Bronchial epithelial cell (primary cell): ENCODE measurements around the gene NFX1. TPM values are rescaled to one million over a fixed set of nuclear protein-coding genes. Genes with fewer than 3 reads are reported as not detected.
A peak's percentile ranks its signal among the peaks of the same experiment; 100 is the strongest.

Experiments used
- DNase-seq: peaks from one replicate; pipeline ENCODE4 v3.0.0-alpha.2; 2010; ENCODE audit warnings: low read depth
- FAIRE-seq: peaks from 2 replicates; lab custom pipeline; 2011; peaks lifted over from hg19 to GRCh38; lab: Jason Lieb, UNC
- H3K27me3 ChIP-seq: 2 replicates; pipeline ENCODE4 v1.5.1; 2011; ENCODE audit warnings: low read length; ENCODE audit not compliant: control insufficient read depth, insufficient read depth
- H3K36me3 ChIP-seq: 2 replicates; pipeline ENCODE4 v1.5.1; 2011; ENCODE audit warnings: low read length; ENCODE audit not compliant: control insufficient read depth, insufficient read depth
- H3K4me3 ChIP-seq: 2 replicates; pipeline ENCODE4 v1.5.1; 2011; ENCODE audit warnings: mild to moderate bottlenecking, low read depth, low read length, control low read depth
- total RNA-seq: library from RNA; depleted of rRNA; stranded (reverse); fragments of >200 nt; gene quantifications from 2 replicates; pipeline ENCODE4 v1.2.1, GENCODE V29; 2014
- TF ChIP-seq, protein P1 (sequence below): IDR thresholded peaks from 2 replicates; pipeline ENCODE4 v1.5.1; 2011; ENCODE audit warnings: mild to moderate bottlenecking, moderate library complexity, low read length, control low read depth, inconsistent platforms; ENCODE audit not compliant: insufficient read depth, severe bottlenecking

NFX1 gene
- total RNA-seq, 1 donor from 2014 or later: 19.2 TPM

DNA sequence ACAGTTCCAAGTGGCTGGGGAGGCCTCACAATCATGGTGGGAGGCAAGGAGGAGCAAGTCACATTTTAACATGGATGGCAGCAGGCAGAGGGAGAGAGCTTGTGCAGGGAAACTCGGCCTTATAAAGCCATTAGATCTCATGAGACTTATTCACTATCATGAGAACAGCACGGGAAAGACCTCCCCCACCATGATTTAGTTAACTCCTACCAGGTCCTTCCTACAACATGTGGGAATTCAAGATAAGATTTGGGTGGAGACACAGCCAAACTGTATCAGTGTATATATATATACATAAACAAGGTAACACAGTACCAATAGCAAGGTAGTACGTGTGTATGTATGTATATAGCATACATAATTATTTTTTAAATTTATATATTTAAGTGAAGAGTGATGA is 50.9 kb downstream of the NFX1 start:
- Histone ChIP-seq H3K27me3 (no peaks in the 10 kb centered on the region), H3K36me3 (peaks cover 20% of the 10 kb centered on the region), H3K4me3 (no peak overlapping the region)
- TF ChIP-seq, protein P1, sequence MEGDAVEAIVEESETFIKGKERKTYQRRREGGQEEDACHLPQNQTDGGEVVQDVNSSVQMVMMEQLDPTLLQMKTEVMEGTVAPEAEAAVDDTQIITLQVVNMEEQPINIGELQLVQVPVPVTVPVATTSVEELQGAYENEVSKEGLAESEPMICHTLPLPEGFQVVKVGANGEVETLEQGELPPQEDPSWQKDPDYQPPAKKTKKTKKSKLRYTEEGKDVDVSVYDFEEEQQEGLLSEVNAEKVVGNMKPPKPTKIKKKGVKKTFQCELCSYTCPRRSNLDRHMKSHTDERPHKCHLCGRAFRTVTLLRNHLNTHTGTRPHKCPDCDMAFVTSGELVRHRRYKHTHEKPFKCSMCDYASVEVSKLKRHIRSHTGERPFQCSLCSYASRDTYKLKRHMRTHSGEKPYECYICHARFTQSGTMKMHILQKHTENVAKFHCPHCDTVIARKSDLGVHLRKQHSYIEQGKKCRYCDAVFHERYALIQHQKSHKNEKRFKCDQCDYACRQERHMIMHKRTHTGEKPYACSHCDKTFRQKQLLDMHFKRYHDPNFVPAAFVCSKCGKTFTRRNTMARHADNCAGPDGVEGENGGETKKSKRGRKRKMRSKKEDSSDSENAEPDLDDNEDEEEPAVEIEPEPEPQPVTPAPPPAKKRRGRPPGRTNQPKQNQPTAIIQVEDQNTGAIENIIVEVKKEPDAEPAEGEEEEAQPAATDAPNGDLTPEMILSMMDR: no peak
- FAIRE-seq (no peak), DNase-seq (no peak)

DNA sequence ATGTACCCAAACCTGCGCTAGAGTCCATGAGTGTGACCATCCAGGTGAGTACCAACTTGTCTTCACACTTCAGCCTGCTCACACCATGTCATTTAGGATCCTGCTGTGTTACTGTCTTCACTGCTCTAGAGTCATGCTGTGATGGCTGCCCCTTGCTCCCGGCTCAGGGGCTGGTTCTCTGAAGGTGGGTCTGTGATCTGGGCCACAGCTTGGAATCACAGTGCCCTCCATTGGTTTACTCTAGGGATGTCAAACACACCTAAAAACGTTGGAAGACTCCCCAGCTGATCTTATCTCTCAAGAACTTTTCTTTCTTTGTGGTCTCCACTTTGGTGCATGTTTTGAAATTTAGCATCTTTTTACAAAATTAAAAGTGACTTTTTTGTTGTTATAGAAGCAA is 53.8 kb downstream of the NFX1 start:
- Histone ChIP-seq H3K4me3 (no peak overlapping the region), H3K36me3 (peaks cover 20% of the 10 kb centered on the region), H3K27me3 (no peaks in the 10 kb centered on the region)
- FAIRE-seq: no peak
- DNase-seq: no peak
- TF ChIP-seq, protein P1: no peak

DNA sequence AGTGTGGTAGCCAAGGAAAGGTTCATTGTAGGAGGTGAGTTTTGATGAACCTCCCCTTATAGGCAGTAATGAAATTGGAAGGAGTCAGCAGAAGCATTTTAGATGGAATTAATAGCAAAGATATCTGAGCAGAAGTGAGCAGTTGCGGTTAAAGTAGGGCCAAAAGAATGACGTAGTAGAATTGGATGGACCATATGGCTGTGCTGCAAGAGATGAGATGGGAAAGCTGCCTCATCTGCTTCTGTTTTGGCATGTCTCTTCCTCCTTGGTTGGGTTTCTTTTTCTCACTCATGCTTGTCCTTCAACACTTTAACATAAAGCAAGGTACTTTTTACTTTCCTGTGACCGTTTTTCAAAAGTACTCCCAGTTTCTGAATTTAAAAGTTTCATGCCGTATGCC is 56.2 kb downstream of the NFX1 start:
- TF ChIP-seq, protein P1: no peak
- DNase-seq: no peak
- FAIRE-seq: no peak
- Histone ChIP-seq H3K27me3 (no peaks in the 10 kb centered on the region), H3K4me3 (no peak overlapping the region), H3K36me3 (peaks cover 15% of the 10 kb centered on the region)

DNA sequence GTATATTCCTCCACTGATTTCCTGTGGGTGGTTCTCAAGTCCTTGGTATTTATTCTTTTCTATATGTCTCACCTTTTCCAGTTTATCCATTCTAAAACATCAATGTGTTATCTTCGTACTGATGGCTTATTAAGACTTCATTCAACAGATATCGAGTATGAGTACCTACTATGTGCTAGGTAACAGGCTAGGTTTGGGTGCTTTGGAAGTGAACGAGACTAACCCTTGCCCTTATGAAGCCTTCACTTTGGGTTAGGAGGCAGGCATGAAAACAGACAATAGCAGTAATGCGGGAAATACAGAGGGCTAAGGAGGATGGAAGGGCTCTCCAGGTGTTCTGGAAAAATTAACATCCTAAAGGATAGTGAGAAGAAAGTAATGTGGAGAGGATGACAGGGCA is 58.7 kb downstream of the NFX1 start:
- Histone ChIP-seq H3K27me3 (no peaks in the 10 kb centered on the region), H3K4me3 (no peak overlapping the region), H3K36me3 (peaks cover 13% of the 10 kb centered on the region)
- FAIRE-seq (no peak), DNase-seq (no peak)
- TF ChIP-seq, protein P1: no peak

DNA sequence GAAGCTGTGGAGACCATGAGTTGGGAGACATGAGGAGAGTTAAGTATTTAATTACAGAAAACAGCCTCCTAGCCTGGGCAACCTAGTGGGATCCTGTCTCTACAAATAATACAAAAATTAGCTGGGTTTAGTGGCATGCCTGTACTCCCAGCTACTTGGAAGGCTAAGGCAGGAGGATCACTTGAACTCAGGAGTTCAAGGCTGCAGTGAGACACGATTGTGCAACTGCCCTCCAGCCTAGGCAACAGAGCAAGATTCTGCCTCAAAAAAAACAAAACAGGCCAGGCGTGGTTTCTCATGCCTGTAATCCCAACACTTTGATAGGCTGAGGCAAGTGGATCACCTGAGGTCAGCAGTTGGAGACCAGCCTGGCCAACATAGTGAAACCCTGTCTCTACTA is 59.4 kb downstream of the NFX1 start:
- TF ChIP-seq, protein P1: no peak

DNA sequence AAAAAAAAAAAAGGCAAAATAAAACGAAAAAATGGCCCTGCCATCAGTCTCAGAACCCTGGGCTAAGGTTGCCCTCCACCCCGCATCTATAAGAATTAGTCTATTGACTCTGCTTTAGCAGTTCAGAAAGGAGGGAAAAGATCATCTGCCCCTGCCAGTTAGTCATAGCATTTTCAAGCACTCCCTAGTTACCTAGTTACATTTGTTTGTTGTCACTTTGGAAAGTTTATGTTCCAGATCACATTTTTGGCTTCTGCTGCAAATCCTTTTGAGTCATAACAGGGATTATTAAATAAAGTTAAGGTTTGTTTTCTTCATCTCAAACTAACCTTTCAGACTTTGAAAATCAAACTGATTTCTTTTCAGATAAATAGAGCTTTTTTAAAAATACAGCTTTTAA is 60.0 kb downstream of the NFX1 start:
- FAIRE-seq (no peak), DNase-seq (peak; percentile 82)
- Histone ChIP-seq H3K4me3 (no peak overlapping the region), H3K36me3 (peaks cover 12% of the 10 kb centered on the region), H3K27me3 (no peaks in the 10 kb centered on the region)
- TF ChIP-seq, protein P1: no peak

More for the DNA sequence above, 59.4 kb downstream of the NFX1 start:
- DNase-seq (peak; percentile 5), FAIRE-seq (no peak)
- H3K4me3 ChIP-seq: no peak overlapping the region
- H3K27me3 ChIP-seq: no peaks in the 10 kb centered on the region
- peaks cover 12% of the 10 kb centered on the region for H3K36me3 ChIP-seq
